ENCODE measurements around the gene MAN2B2.

MAN2B2 gene

DNA sequence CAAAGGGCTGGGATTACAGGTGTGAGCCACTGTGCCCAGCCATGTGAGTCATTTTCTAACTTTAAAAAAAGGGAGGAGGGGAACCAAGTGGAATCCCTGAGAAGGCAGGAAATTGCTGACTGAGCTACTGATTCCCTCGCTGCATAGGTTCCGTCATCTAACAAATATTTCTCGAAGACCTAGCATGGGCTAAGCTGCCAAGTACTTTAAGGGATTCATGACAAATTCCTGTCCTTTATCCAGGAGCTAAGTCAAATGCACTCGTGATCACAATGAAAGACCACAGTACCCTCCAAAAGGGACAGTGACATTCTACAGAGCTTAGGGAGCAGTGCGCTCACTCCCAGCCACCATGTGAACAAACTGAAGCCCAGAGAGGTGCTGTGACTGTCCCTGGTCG is 33.2 kb upstream of the MAN2B2 start:
- Histone ChIP-seq H3K9me3 (ENCODE audit: control insufficient read depth in 5 of 5, low read length in 5 of 5) (peaks cover 4 to 15% (median 11%) of the 10 kb centered on the region in 5 donors), H3K36me3 (ENCODE audit: control insufficient read depth in 5 of 5, insufficient read depth in 5 of 5, low read length in 5 of 5) (no peaks in the 10 kb centered on the region), H3K9ac (ENCODE audit: low read length in 5 of 5) (no peak overlapping the region), H3K27me3 (ENCODE audit: control insufficient read depth in 5 of 5, insufficient read depth in 4 of 5, low read length in 5 of 5) (peaks cover 4 to 29% (median 11%) of the 10 kb centered on the region in 5 donors), H3K27ac (ENCODE audit: low read depth, low read length) (no peak overlapping the region), H3K4me3 (ENCODE audit: low read depth in 1 of 5, low read length in 5 of 5) (no peak overlapping the region), H3K4me1 (ENCODE audit: control insufficient read depth in 5 of 5, insufficient read depth in 5 of 5, low read length in 5 of 5) (no peaks in the 10 kb centered on the region)

DNA sequence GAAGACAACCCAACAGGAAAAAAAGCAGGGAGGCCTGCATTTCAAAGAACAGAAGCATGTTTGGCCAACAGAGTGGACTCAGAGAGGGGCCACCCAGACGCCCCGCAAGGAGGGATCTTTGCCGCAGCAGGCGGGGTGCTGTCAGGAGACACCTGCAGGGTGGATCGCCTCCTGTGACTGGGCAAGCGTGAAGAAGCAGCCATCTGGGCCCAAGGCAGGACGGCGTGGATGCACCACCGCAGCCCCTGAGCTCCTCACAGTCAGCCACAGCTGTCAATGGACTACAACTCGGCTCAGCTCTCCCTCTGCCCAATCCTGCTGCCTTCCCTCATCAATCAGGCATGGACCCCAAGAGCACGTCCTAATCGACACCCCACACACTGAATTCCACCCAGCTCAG is 32.0 kb upstream of the MAN2B2 start:
- Histone ChIP-seq H3K9me3 (ENCODE audit: control insufficient read depth in 5 of 5, low read length in 5 of 5) (peaks cover 4 to 15% (median 11%) of the 10 kb centered on the region in 5 donors), H3K4me1 (ENCODE audit: control insufficient read depth in 5 of 5, insufficient read depth in 5 of 5, low read length in 5 of 5) (peaks cover 0 to 2% (median 0%) of the 10 kb centered on the region in 5 donors), H3K9ac (ENCODE audit: low read length in 5 of 5) (no peak overlapping the region), H3K27me3 (ENCODE audit: control insufficient read depth in 5 of 5, insufficient read depth in 4 of 5, low read length in 5 of 5) (peaks cover 6 to 29% (median 11%) of the 10 kb centered on the region in 5 donors), H3K4me3 (ENCODE audit: low read depth in 1 of 5, low read length in 5 of 5) (no peak overlapping the region), H3K36me3 (ENCODE audit: control insufficient read depth in 5 of 5, insufficient read depth in 5 of 5, low read length in 5 of 5) (no peaks in the 10 kb centered on the region), H3K27ac (ENCODE audit: low read depth, low read length) (no peak overlapping the region)

DNA sequence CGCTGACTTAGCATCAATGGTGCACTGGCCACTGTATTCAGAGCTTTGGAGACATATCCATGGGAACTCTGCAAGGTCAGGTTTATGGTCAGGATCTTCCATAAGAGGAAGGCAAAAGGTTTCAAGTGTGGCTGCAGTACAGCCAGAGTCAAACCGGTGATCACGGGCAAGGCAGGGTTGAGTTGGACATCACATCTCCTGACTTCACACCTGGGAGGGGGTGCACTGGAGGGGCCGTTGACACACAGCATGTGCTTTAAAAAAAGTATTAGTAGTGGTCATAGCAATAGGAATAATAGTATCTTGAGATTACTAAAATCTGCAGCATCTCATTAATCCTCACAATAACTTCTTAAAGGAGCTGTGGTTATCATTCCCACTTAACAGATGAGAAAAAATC is 28.9 kb upstream of the MAN2B2 start:
- no peaks in the 10 kb centered on the region for H3K36me3 ChIP-seq (ENCODE audit: control insufficient read depth in 5 of 5, insufficient read depth in 5 of 5, low read length in 5 of 5)
- H3K27me3 ChIP-seq (ENCODE audit: control insufficient read depth in 5 of 5, insufficient read depth in 4 of 5, low read length in 5 of 5) = peaks cover 7 to 25% (median 11%) of the 10 kb centered on the region in 5 donors
- peaks cover 0 to 2% (median 0%) of the 10 kb centered on the region in 5 donors for H3K4me1 ChIP-seq (ENCODE audit: control insufficient read depth in 5 of 5, insufficient read depth in 5 of 5, low read length in 5 of 5)
- peaks cover 0 to 3% (median 2%) of the 10 kb centered on the region in 5 donors for H3K9me3 ChIP-seq (ENCODE audit: control insufficient read depth in 5 of 5, low read length in 5 of 5)
- no peak overlapping the region for H3K4me3 ChIP-seq (ENCODE audit: low read depth in 1 of 5, low read length in 5 of 5)
- no peak overlapping the region for H3K27ac ChIP-seq (ENCODE audit: low read depth, low read length)
- H3K9ac ChIP-seq (ENCODE audit: low read length in 5 of 5) = no peak overlapping the region

DNA sequence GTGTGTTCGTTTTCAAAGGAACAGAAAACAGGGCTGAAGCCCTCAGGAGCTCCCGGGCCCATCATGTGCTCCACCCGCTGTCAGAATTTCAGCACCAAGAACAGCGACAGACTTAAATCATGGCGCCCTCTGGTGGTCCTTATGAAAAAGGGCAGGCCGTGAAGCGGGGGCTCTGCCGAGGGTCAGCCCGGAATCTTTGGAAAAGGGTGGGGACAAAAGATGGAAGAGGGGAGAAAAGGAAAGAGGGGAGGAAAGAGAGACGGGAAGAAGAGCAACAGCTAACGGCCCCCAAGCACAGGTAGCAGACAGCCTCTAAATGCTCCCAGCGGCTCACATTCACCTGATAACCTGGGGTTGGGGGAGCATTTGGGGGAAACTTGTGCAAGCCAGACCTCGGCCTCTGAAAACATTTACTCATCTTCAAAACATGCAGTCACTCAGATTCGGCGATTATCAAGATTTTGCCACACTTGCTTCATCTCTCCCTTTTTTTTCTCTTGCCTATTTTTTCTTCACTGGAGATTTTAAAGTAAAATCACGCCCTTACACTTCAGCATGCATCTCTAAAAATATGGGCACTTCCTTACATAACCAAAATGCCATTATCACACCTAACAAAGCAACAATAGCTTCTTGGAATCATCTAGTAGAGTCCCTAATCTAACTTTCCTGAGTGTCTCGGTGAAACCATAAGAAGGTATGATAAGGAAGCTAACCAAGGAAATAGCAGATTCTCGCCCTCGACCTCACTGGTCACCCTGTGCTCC is 28.1 kb upstream of the MAN2B2 start:
- H3K9me3 ChIP-seq (ENCODE audit: control insufficient read depth in 5 of 5, low read length in 5 of 5) = peaks cover 4 to 11% (median 10%) of the 10 kb centered on the region in 5 donors

DNA sequence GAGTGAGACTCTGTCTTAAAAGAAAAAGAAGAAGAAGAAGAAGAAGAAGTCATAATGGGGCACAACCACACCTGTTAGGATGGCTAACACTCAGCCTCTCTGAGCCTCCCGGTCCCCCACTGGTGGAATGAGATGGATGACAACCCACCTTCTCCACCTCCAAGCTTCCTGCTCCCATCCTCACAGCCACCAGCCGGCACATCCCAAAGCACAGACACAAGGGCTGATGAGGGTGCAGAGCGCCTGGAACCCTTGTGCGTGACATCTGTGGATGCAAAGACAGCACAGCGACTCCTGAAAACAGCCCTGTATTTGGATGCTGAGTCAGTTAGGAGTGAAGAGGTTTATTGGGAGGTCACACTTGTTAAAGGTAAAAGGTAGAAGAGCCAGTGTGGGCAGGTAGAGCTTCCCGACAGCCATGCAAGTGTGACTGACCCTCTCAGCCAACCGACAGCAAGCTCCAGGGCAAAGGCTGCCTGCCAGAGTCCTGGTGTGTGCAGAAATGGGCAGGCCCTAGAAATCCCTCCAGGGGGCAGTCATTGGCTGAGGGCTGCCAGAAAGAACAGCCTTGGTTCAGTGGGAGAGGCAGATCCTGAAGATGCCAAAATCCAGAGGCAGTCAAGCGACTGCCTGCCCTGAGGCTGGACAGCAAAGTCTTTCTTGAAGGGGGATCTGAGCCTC is 26.6 kb upstream of the MAN2B2 start:
- no peak overlapping the region for H3K4me3 ChIP-seq (ENCODE audit: low read depth in 1 of 5, low read length in 5 of 5)
- peaks cover 15 to 30% (median 25%) of the 10 kb centered on the region in 5 donors for H3K27me3 ChIP-seq (ENCODE audit: control insufficient read depth in 5 of 5, insufficient read depth in 4 of 5, low read length in 5 of 5)
- H3K27ac ChIP-seq (ENCODE audit: low read depth, low read length) = no peak overlapping the region
- H3K9me3 ChIP-seq (ENCODE audit: control insufficient read depth in 5 of 5, low read length in 5 of 5) = peaks cover 6 to 22% (median 15%) of the 10 kb centered on the region in 5 donors
- peaks cover 0 to 2% (median 0%) of the 10 kb centered on the region in 5 donors for H3K4me1 ChIP-seq (ENCODE audit: control insufficient read depth in 5 of 5, insufficient read depth in 5 of 5, low read length in 5 of 5)
- no peaks in the 10 kb centered on the region for H3K36me3 ChIP-seq (ENCODE audit: control insufficient read depth in 5 of 5, insufficient read depth in 5 of 5, low read length in 5 of 5)
- no peak overlapping the region for H3K9ac ChIP-seq (ENCODE audit: low read length in 5 of 5)

More for the DNA sequence above, 28.1 kb upstream of the MAN2B2 start:
- H3K4me3 ChIP-seq (ENCODE audit: low read depth in 1 of 5, low read length in 5 of 5) = no peak overlapping the region
- no peak overlapping the region for H3K9ac ChIP-seq (ENCODE audit: low read length in 5 of 5)
- no peak overlapping the region for H3K27ac ChIP-seq (ENCODE audit: low read depth, low read length)
- peaks cover 0 to 2% (median 0%) of the 10 kb centered on the region in 5 donors for H3K4me1 ChIP-seq (ENCODE audit: control insufficient read depth in 5 of 5, insufficient read depth in 5 of 5, low read length in 5 of 5)
- peaks cover 7 to 23% (median 18%) of the 10 kb centered on the region in 5 donors for H3K27me3 ChIP-seq (ENCODE audit: control insufficient read depth in 5 of 5, insufficient read depth in 4 of 5, low read length in 5 of 5)
- no peaks in the 10 kb centered on the region for H3K36me3 ChIP-seq (ENCODE audit: control insufficient read depth in 5 of 5, insufficient read depth in 5 of 5, low read length in 5 of 5)

DNA sequence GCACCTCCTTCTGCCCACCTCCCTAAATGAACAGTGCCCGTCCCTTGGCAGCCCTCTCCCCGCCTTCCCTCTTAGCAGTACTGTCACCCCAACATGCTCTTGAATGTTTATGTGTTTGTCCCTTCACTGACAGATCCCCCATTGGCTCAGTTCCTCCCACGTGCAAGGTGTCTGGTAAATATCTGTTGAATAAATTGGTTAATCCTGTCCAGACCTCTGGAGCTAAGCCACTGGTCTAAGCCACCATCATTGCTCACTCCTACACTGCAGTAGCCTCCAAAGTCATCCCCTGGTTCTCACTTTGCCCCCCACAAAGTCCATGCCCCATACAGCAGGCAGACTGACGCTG is 26.1 kb upstream of the MAN2B2 start:
- peaks cover 6 to 24% (median 15%) of the 10 kb centered on the region in 5 donors for H3K9me3 ChIP-seq (ENCODE audit: control insufficient read depth in 5 of 5, low read length in 5 of 5)
- H3K36me3 ChIP-seq (ENCODE audit: control insufficient read depth in 5 of 5, insufficient read depth in 5 of 5, low read length in 5 of 5) = no peaks in the 10 kb centered on the region
- peaks cover 17 to 31% (median 25%) of the 10 kb centered on the region in 5 donors for H3K27me3 ChIP-seq (ENCODE audit: control insufficient read depth in 5 of 5, insufficient read depth in 4 of 5, low read length in 5 of 5)
- no peak overlapping the region for H3K9ac ChIP-seq (ENCODE audit: low read length in 5 of 5)
- no peak overlapping the region for H3K4me3 ChIP-seq (ENCODE audit: low read depth in 1 of 5, low read length in 5 of 5)
- no peak overlapping the region for H3K27ac ChIP-seq (ENCODE audit: low read depth, low read length)
- peaks cover 0 to 2% (median 0%) of the 10 kb centered on the region in 5 donors for H3K4me1 ChIP-seq (ENCODE audit: control insufficient read depth in 5 of 5, insufficient read depth in 5 of 5, low read length in 5 of 5)

DNA sequence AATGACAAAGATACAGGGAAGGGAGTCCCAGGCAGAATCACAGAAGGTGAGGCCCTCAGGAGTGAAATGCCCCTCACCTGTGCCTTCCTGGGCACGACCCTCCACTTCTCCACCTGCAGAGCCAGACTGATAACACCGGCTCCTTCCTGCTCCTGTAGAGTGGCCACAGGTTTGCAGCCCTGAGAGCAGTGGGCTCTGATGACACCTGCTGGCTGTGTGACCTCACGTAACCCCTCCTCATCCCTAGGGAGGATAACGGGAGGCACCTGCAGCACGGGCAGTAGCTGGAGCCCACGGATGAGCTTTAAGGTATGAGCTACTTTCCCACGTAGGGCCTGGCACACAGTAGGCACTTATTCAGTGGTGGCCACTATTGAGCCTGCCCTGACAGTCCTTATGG is 25.5 kb upstream of the MAN2B2 start:
- peaks cover 17 to 31% (median 23%) of the 10 kb centered on the region in 5 donors for H3K27me3 ChIP-seq (ENCODE audit: control insufficient read depth in 5 of 5, insufficient read depth in 4 of 5, low read length in 5 of 5)
- no peaks in the 10 kb centered on the region for H3K36me3 ChIP-seq (ENCODE audit: control insufficient read depth in 5 of 5, insufficient read depth in 5 of 5, low read length in 5 of 5)
- peaks cover 6 to 24% (median 15%) of the 10 kb centered on the region in 5 donors for H3K9me3 ChIP-seq (ENCODE audit: control insufficient read depth in 5 of 5, low read length in 5 of 5)
- no peak overlapping the region for H3K4me3 ChIP-seq (ENCODE audit: low read depth in 1 of 5, low read length in 5 of 5)
- peaks cover 0 to 2% (median 0%) of the 10 kb centered on the region in 5 donors for H3K4me1 ChIP-seq (ENCODE audit: control insufficient read depth in 5 of 5, insufficient read depth in 5 of 5, low read length in 5 of 5)
- no peak overlapping the region for H3K9ac ChIP-seq (ENCODE audit: low read length in 5 of 5)
- H3K27ac ChIP-seq (ENCODE audit: low read depth, low read length) = no peak overlapping the region

DNA sequence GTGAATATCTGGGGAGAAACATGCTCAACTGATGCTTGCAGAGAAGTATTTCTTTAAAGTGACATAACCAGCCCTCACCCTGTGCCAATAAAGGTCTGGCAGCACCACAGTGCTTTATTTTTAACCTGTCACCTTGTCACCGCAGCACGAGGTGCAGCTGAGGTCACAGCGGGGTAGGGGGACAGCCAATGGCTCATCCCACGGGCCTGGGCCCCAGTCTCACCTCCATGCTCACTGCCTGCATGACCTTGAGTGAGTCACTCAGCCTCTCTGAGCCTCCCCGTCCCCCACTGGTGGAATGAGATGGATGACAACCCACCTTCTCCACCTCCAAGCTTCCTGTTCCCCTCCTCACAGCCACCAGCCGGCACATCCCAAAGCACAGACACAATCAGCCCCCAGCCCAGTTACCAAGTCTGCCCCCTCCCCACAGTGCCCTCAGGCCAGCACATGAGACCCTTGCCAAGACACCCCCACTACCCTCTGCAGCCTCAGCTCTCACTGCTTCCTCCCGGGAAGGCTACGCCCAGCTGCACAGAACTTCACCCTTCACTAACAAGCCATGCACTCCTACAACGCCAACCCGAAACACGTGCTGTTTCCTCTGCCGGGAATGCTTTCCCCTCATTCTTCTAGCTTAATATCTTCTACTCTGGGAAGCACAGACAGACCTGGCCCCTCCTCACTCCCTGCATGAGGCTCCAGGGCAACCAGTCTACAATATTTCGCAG is 24.9 kb upstream of the MAN2B2 start:
- peaks cover 6 to 24% (median 15%) of the 10 kb centered on the region in 5 donors for H3K9me3 ChIP-seq (ENCODE audit: control insufficient read depth in 5 of 5, low read length in 5 of 5)
- H3K4me3 ChIP-seq (ENCODE audit: low read depth in 1 of 5, low read length in 5 of 5) = no peak overlapping the region
- H3K36me3 ChIP-seq (ENCODE audit: control insufficient read depth in 5 of 5, insufficient read depth in 5 of 5, low read length in 5 of 5) = no peaks in the 10 kb centered on the region
- H3K9ac ChIP-seq (ENCODE audit: low read length in 5 of 5) = no peak overlapping the region
- H3K27ac ChIP-seq (ENCODE audit: low read depth, low read length) = no peak overlapping the region
- peaks cover 17 to 32% (median 23%) of the 10 kb centered on the region in 5 donors for H3K27me3 ChIP-seq (ENCODE audit: control insufficient read depth in 5 of 5, insufficient read depth in 4 of 5, low read length in 5 of 5)
- H3K4me1 ChIP-seq (ENCODE audit: control insufficient read depth in 5 of 5, insufficient read depth in 5 of 5, low read length in 5 of 5) = peaks cover 0 to 2% (median 0%) of the 10 kb centered on the region in 5 donors

DNA sequence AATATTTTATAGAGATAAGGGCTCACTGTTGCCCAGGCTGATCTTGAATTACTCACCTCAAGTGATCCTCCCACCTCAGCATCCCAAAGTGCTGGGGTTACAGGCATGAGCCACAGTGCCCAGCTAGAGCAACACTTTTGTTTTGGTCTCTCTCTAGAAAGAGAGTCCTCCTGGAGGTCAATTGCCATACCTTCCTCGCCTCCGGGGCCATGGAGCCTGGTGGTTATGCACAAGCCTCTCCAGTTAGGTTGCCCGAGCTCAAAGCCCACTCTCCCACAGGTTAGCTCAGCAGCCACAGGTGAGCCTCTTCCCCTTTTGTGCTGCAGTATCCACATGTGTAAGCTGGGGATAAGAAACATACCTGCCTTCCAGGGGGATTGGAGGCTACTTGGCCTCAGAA is 24.2 kb upstream of the MAN2B2 start:
- H3K9ac ChIP-seq (ENCODE audit: low read length in 5 of 5) = no peak overlapping the region
- no peak overlapping the region for H3K27ac ChIP-seq (ENCODE audit: low read depth, low read length)
- no peak overlapping the region for H3K4me3 ChIP-seq (ENCODE audit: low read depth in 1 of 5, low read length in 5 of 5)
- H3K9me3 ChIP-seq (ENCODE audit: control insufficient read depth in 5 of 5, low read length in 5 of 5) = peaks cover 6 to 24% (median 15%) of the 10 kb centered on the region in 5 donors
- H3K4me1 ChIP-seq (ENCODE audit: control insufficient read depth in 5 of 5, insufficient read depth in 5 of 5, low read length in 5 of 5) = peaks cover 0 to 2% (median 0%) of the 10 kb centered on the region in 5 donors
- H3K36me3 ChIP-seq (ENCODE audit: control insufficient read depth in 5 of 5, insufficient read depth in 5 of 5, low read length in 5 of 5) = no peaks in the 10 kb centered on the region
- peaks cover 17 to 35% (median 25%) of the 10 kb centered on the region in 5 donors for H3K27me3 ChIP-seq (ENCODE audit: control insufficient read depth in 5 of 5, insufficient read depth in 4 of 5, low read length in 5 of 5)

Data from subcutaneous abdominal adipose tissue (tissue), 5 donors.